Measurements from ENCODE around the gene CAMK1G.

Gene CAMK1G

GRCh38 chr1:209620487-209620884 is 37.0 kb downstream of the CAMK1G start:
- no peak for DNase-seq

- DNase-seq = no peak
These were observed 37.8 kb downstream of the CAMK1G start for GRCh38 chr1:209621286-209621685.

- no peak for DNase-seq
These were observed 38.5 kb downstream of the CAMK1G start for GRCh38 chr1:209621741-209622655.

GRCh38 chr1:209622841-209623829 is 39.6 kb downstream of the CAMK1G start:
- no peak for DNase-seq

- no peak for DNase-seq
These were observed 41.3 kb downstream of the CAMK1G start for GRCh38 chr1:209624558-209625549.

GRCh38 chr1:209625791-209626285 is 42.3 kb downstream of the CAMK1G start:
- DNase-seq = no peak

- no peak for DNase-seq
These were observed 43.0 kb downstream of the CAMK1G start for GRCh38 chr1:209626346-209627026.

- no peak for DNase-seq
These were observed 43.7 kb downstream of the CAMK1G start for GRCh38 chr1:209627027-209627731.

- no peak for DNase-seq
These were observed 44.2 kb downstream of the CAMK1G start for GRCh38 chr1:209627732-209628196.

GRCh38 chr1:209628618-209629299 is 45.2 kb downstream of the CAMK1G start:
- no peak for DNase-seq

- no peak for DNase-seq
These were observed 46.3 kb downstream of the CAMK1G start for GRCh38 chr1:209629621-209630382.

GRCh38 chr1:209630383-209631225 is 47.1 kb downstream of the CAMK1G start:
- no peak for DNase-seq

- no peak for DNase-seq
These were observed 50.0 kb downstream of the CAMK1G start for GRCh38 chr1:209633335-209633997.

GRCh38 chr1:209634005-209634737 is 50.7 kb downstream of the CAMK1G start:
- DNase-seq = no peak

- DNase-seq = no peak
These were observed 52.3 kb downstream of the CAMK1G start for GRCh38 chr1:209635850-209636249.

GRCh38 chr1:209641832-209642172 is 58.3 kb downstream of the CAMK1G start:
- no peak for DNase-seq

- DNase-seq = no peak
These were observed 59.3 kb downstream of the CAMK1G start for GRCh38 chr1:209642816-209643215.
